K562 (cell line): ENCODE results near the gene KNL1.

ENCODE experiments used
- ARID2 ChIP-seq: fragments of 450-650 bp; IDR thresholded peaks from 2 replicates; pipeline ENCODE4 v1.6.1; 2017; ENCODE audit warnings: antibody characterized with exemption, mild to moderate bottlenecking
- CHD1 ChIP-seq: fragments of 200-600 bp; sonication (generic); IDR thresholded peaks from one replicate; pipeline ENCODE4 v1.6.1; 2012; ENCODE audit warnings: mild to moderate bottlenecking, moderate library complexity, low read length, inconsistent platforms
- CHD4 ChIP-seq: fragments of 200-600 bp; sonication (generic); IDR thresholded peaks from 3 replicates; pipeline ENCODE4 v1.6.1; 2012; ENCODE audit warnings: low read depth, mild to moderate bottlenecking, mixed read lengths, low read length, inconsistent platforms; ENCODE audit not compliant: insufficient read depth, insufficient replicate concordance, poor library complexity, severe bottlenecking
- FOXP1 ChIP-seq: sonication (generic); formaldehyde crosslinking; IDR thresholded peaks from 2 replicates; pipeline ENCODE4 v1.8.0; 2022; ENCODE audit warnings: mild to moderate bottlenecking, missing genetic modification reagents
- MCM3 ChIP-seq: fragments of 450-650 bp; IDR thresholded peaks from 2 replicates; pipeline ENCODE4 v1.6.1; 2016
- POLR2A ChIP-seq: fragments of 450-650 bp; conservative IDR thresholded peaks from 2 replicates; pipeline ENCODE4 v1.6.1; 2016
- POLR2AphosphoS5 ChIP-seq: IDR thresholded peaks from 2 replicates; pipeline ENCODE4 v1.6.1; 2011; ENCODE audit warnings: mild to moderate bottlenecking, low read depth, low read length, moderate library complexity; ENCODE audit not compliant: control insufficient read depth, insufficient read depth
- SIRT6 ChIP-seq: IDR thresholded peaks from one replicate; pipeline ENCODE4 v1.6.1; 2012; ENCODE audit warnings: low read depth, mild to moderate bottlenecking, control low read depth, inconsistent platforms, low read length, moderate library complexity
- SP2 ChIP-seq: IDR thresholded peaks from 2 replicates; pipeline ENCODE4 v1.6.1; 2011; ENCODE audit warnings: mild to moderate bottlenecking, low read depth, low read length, moderate library complexity; ENCODE audit not compliant: poor library complexity, severe bottlenecking; ENCODE audit errors: extremely low read depth
- ZFP36 ChIP-seq: fragments of 150-350 bp; IDR thresholded peaks from 2 replicates; pipeline ENCODE4 v1.6.1; 2018; ENCODE audit warnings: low read length, low read depth; ENCODE audit not compliant: partially characterized antibody
- ZNF699 ChIP-seq: fragments of 250-450 bp; sonication (Bioruptor Pico); IDR thresholded peaks from 2 replicates; pipeline ENCODE4 v1.8.0; 2021; ENCODE audit warnings: mild to moderate bottlenecking, moderate library complexity; ENCODE audit not compliant: insufficient replicate concordance
- TF ChIP-seq, protein P1 (sequence below), 3 experiments: IDR thresholded peaks in 2 of 3; conservative IDR thresholded peaks in 1 of 3; 2 replicates each; pipeline ENCODE4 v1.5.1; 2011 to 2012; ENCODE audit warnings: low read length in 3 of 3, mild to moderate bottlenecking in 3 of 3, control low read depth in 2 of 3, improper control_type of control experiment in 1 of 3, inconsistent platforms in 1 of 3, low read depth in 1 of 3, mixed read lengths in 1 of 3, moderate library complexity in 1 of 3; ENCODE audit not compliant: insufficient read depth in 2 of 3
- TF ChIP-seq, protein P2 (sequence below), 2 experiments: fragments of 450-650 bp; conservative IDR thresholded peaks; 2 replicates each; pipeline ENCODE4 v1.6.1; 2017; ENCODE audit warnings: mild to moderate bottlenecking in 2 of 2, moderate library complexity in 2 of 2

DNA sequence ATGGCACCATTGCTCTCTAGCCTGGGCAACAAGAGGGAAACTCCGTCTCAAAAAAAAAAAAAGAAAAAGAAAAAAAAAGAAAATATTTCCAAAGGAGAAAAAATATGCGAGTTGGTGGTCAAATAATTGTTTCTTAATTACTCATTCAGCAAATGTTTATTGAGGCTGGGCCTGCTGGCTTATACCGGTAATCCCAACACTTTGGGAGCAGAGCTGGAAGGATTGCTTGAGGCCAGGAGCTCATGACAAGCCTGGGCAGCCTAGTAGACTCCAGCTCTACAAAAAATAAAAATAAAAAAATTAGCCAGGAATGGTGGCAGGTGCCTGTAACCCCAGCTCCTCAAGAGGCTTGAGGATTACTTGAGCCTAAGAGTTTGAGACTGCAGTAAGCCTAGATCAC lies 4.1 kb downstream of the KNL1 start:
- TF ChIP-seq POLR2AphosphoS5 (no peak), SP2 (no peak), SIRT6 (no peak), ARID2 (no peak), CHD4 (no peak), CHD1 (no peak), ZFP36 (no peak), POLR2A (no peak), ZNF699 (no peak), MCM3 (no peak), FOXP1 (CRISPR knock-in tag) (no peak)
- TF ChIP-seq, protein P1, sequence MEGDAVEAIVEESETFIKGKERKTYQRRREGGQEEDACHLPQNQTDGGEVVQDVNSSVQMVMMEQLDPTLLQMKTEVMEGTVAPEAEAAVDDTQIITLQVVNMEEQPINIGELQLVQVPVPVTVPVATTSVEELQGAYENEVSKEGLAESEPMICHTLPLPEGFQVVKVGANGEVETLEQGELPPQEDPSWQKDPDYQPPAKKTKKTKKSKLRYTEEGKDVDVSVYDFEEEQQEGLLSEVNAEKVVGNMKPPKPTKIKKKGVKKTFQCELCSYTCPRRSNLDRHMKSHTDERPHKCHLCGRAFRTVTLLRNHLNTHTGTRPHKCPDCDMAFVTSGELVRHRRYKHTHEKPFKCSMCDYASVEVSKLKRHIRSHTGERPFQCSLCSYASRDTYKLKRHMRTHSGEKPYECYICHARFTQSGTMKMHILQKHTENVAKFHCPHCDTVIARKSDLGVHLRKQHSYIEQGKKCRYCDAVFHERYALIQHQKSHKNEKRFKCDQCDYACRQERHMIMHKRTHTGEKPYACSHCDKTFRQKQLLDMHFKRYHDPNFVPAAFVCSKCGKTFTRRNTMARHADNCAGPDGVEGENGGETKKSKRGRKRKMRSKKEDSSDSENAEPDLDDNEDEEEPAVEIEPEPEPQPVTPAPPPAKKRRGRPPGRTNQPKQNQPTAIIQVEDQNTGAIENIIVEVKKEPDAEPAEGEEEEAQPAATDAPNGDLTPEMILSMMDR (IDR thresholded peaks at IDR 0.05 in 2 of 3, conservative IDR thresholded peaks at IDR 0.05 in 1 of 3; ENCODE audit: insufficient read depth in 2 of 3, low read depth in 1 of 3, low read length in 3 of 3), result no peak
- TF ChIP-seq, protein P2, sequence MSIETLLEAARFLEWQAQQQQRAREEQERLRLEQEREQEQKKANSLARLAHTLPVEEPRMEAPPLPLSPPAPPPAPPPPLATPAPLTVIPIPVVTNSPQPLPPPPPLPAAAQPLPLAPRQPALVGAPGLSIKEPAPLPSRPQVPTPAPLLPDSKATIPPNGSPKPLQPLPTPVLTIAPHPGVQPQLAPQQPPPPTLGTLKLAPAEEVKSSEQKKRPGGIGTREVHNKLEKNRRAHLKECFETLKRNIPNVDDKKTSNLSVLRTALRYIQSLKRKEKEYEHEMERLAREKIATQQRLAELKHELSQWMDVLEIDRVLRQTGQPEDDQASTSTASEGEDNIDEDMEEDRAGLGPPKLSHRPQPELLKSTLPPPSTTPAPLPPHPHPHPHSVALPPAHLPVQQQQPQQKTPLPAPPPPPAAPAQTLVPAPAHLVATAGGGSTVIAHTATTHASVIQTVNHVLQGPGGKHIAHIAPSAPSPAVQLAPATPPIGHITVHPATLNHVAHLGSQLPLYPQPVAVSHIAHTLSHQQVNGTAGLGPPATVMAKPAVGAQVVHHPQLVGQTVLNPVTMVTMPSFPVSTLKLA (conservative IDR thresholded peaks at IDR 0.05), result no peak
